ENCODE results near the gene CAMK2A. TPM values are rescaled to one million over a fixed set of nuclear protein-coding genes. Genes with fewer than 3 reads are reported as not detected.
A peak's percentile ranks its signal among the peaks of the same experiment; 100 is the strongest.

The CAMK2A gene
- total RNA-seq, 4 donors from 2014 or later, result 1.4 to 6.9 (median 3.6) TPM

DNA sequence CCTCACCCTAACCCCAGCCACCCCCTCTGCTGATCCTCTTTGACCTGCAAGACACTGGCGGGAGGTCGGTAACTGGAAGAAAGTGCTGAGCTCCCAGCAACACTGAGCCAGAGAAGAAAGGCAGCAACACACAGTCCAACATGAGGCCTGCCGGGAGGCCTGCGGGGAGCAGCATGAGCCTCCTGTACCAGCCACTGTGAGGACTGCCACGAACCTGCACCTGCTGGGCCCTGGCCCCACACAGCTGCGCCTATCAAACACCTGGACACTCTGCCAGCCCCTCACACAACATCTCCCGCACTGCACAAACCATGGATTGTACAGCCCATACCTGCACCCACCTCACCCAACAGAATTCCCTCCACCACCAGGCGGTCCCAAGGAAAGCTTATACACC lies 18.3 kb downstream of the CAMK2A start:
- no peaks in the 10 kb centered on the region for H3K27me3 ChIP-seq
- no peaks in the 10 kb centered on the region for H3K36me3 ChIP-seq
- no peak overlapping the region for H3K4me3 ChIP-seq
- TF ChIP-seq EP300 (IDR thresholded peaks at IDR 0.05), result no peak
- no peak for TF ChIP-seq POLR2A (IDR thresholded peaks at IDR 0.05)
- TF ChIP-seq, protein P1, sequence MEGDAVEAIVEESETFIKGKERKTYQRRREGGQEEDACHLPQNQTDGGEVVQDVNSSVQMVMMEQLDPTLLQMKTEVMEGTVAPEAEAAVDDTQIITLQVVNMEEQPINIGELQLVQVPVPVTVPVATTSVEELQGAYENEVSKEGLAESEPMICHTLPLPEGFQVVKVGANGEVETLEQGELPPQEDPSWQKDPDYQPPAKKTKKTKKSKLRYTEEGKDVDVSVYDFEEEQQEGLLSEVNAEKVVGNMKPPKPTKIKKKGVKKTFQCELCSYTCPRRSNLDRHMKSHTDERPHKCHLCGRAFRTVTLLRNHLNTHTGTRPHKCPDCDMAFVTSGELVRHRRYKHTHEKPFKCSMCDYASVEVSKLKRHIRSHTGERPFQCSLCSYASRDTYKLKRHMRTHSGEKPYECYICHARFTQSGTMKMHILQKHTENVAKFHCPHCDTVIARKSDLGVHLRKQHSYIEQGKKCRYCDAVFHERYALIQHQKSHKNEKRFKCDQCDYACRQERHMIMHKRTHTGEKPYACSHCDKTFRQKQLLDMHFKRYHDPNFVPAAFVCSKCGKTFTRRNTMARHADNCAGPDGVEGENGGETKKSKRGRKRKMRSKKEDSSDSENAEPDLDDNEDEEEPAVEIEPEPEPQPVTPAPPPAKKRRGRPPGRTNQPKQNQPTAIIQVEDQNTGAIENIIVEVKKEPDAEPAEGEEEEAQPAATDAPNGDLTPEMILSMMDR (IDR thresholded peaks at IDR 0.05), result no peak
- no peak for TF ChIP-seq POLR2AphosphoS5 (IDR thresholded peaks at IDR 0.05)
- WGBS, 2 donors (ENCODE audit: low coverage in 1 of 2), result 100% methylated on average over 1 of the region's 8 CpGs; no CpG with 5 or more reads in 1 of the 2 donors
- H3K27ac ChIP-seq, result no peak overlapping the region
- peaks cover 0 to 18% (median 0%) of the 10 kb centered on the region in 3 donors for H3K4me1 ChIP-seq
- H3K9me3 ChIP-seq, result no peaks in the 10 kb centered on the region
- ATAC-seq, result no peak

DNA sequence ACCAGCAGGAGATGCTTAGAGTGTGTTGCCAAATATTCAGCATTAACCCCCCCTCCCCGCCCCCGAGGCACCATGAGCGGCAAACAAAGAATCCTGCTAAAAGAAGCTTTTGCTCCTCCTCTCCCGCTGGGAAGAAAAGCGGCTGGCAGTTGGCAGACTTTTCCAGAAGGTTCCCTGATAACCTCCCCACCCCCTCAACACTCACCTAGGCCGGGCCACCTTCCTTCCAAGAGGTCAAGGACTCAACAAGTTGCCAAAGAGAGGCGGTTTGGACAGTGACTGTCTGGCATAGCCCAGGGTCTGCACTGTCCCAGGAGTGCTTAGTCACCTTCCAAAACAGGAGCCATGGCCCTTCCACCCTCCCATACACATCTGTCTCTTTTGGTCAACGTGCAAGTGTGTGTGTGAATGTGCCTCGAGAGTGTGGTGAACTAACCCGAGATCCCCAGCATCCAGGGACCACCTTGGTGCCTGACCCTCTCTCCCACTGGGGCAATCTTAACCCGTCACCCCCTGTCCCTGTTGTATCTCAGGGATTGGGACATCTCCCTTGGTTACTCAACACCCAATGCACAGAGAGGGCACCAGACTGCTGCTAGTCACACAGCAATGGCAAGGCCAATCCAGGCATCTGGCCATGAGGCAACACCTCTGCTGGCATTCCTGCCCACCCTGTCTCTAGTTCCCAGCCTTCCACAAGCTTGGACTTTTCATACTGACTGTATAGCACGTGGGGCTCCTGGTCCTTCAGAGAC lies 18.9 kb downstream of the CAMK2A start:
- peak; percentile 64 for ATAC-seq
- H3K36me3 ChIP-seq, result no peaks in the 10 kb centered on the region
- TF ChIP-seq, protein P1 (IDR thresholded peaks at IDR 0.05), result no peak
- TF ChIP-seq EP300 (IDR thresholded peaks at IDR 0.05), result no peak
- TF ChIP-seq POLR2A (IDR thresholded peaks at IDR 0.05), result no peak
- no peak for TF ChIP-seq POLR2AphosphoS5 (IDR thresholded peaks at IDR 0.05)

GRCh38 chr5:150266871-150267291 lies 22.7 kb downstream of the CAMK2A start:
- no peaks in the 10 kb centered on the region for H3K9me3 ChIP-seq
- H3K27ac ChIP-seq, result no peak overlapping the region
- no peak for ATAC-seq
- H3K27me3 ChIP-seq, result no peaks in the 10 kb centered on the region
- no peak overlapping the region for H3K4me3 ChIP-seq
- TF ChIP-seq EP300 (IDR thresholded peaks at IDR 0.05), result no peak
- TF ChIP-seq, protein P1 (IDR thresholded peaks at IDR 0.05), result no peak
- WGBS, 2 donors (ENCODE audit: low coverage in 1 of 2), result no CpG with 5 or more reads among the region's 4 CpGs
- H3K36me3 ChIP-seq, result no peaks in the 10 kb centered on the region
- peaks cover 0 to 32% (median 4%) of the 10 kb centered on the region in 3 donors for H3K4me1 ChIP-seq

More for the DNA sequence above, 18.9 kb downstream of the CAMK2A start:
- H3K27ac ChIP-seq, result peak overlapping the region in 1 of 4 donors; percentile 5
- no peak overlapping the region for H3K4me3 ChIP-seq
- no peaks in the 10 kb centered on the region for H3K9me3 ChIP-seq
- H3K4me1 ChIP-seq, result peaks cover 0 to 18% (median 0%) of the 10 kb centered on the region in 3 donors
- 0 to 48% methylated on average over 1 to 3 of the region's 12 CpGs for WGBS, 2 donors (ENCODE audit: low coverage in 1 of 2)
- no peaks in the 10 kb centered on the region for H3K27me3 ChIP-seq

- Histone ChIP-seq H3K4me1 (peaks cover 0 to 28% (median 4%) of the 10 kb centered on the region in 3 donors), H3K9me3 (no peaks in the 10 kb centered on the region), H3K27me3 (no peaks in the 10 kb centered on the region), H3K36me3 (no peaks in the 10 kb centered on the region), H3K4me3 (no peak overlapping the region), H3K27ac (no peak overlapping the region)
- ATAC-seq, result no peak
- WGBS, 2 donors (ENCODE audit: low coverage in 1 of 2), result 33 to 71% methylated on average over 1 to 6 of the region's 6 CpGs
- TF ChIP-seq POLR2AphosphoS5 (IDR thresholded peaks at IDR 0.05) (no peak), POLR2A (IDR thresholded peaks at IDR 0.05) (no peak), EP300 (IDR thresholded peaks at IDR 0.05) (no peak)
- TF ChIP-seq, protein P1 (IDR thresholded peaks at IDR 0.05), result no peak
Observed at GRCh38 chr5:150265870-150266383, 23.6 kb downstream of the CAMK2A start.

Data from gastroesophageal sphincter (tissue), 4 donors.